GM12892 (cell line): ENCODE results near the gene ADNP.

Experiments used
- DNase-seq: peaks from one replicate; pipeline ENCODE4 v3.0.0; 2011; ENCODE audit not compliant: insufficient read length
- FAIRE-seq: peaks from 2 replicates; lab custom pipeline; 2011; peaks lifted over from hg19 to GRCh38; lab: Jason Lieb, UNC
- POLR2A ChIP-seq: IDR thresholded peaks from 2 replicates; pipeline ENCODE4 v1.6.1; 2011; ENCODE audit warnings: low read depth, low read length, control low read depth
- POLR2AphosphoS5 ChIP-seq: IDR thresholded peaks from 2 replicates; pipeline ENCODE4 v1.6.1; 2011; ENCODE audit warnings: low read depth, low read length, control low read depth
- TAF1 ChIP-seq: IDR thresholded peaks from 2 replicates; pipeline ENCODE4 v1.6.1; 2011; ENCODE audit warnings: low read depth, mild to moderate bottlenecking, control low read depth, low read length, borderline replicate concordance

The ADNP gene

GRCh38 chr20:50958615-50959542 lies 27.6 kb upstream of the ADNP start, which contains the start of gene MOCS3:
Gene MOCS3, plus strand, starts transcription at chr20:50958818. Its CDS starts 25 bp downstream, at chr20:50958843.
- DNase-seq = peak; percentile 57
- TF ChIP-seq POLR2AphosphoS5 (no peak; the same call in 1 of the 2 replicates), TAF1 (no peak; the same call in 1 of the 2 replicates), POLR2A (no peak; the same call in 1 of the 2 replicates)
- FAIRE-seq = peak; percentile 94

- FAIRE-seq = no peak
- peak; percentile 66 for DNase-seq
These were observed 26.8 kb upstream of the ADNP start, which contains the start of gene DPM1 for GRCh38 chr20:50957798-50958614. Gene DPM1, minus strand, starts transcription at chr20:50958532. Its CDS starts 9 bp downstream, at chr20:50958523.

GRCh38 chr20:50957276-50957675 lies 26.0 kb upstream of the ADNP start:
- TF ChIP-seq TAF1 = no peak
- TF ChIP-seq POLR2A = no peak
- TF ChIP-seq POLR2AphosphoS5 = no peak
- no peak for FAIRE-seq
- no peak for DNase-seq

More at GRCh38 chr20:50957798-50958614, 26.8 kb upstream of the ADNP start, which contains the start of gene DPM1:
- peak; percentile 98 for TF ChIP-seq POLR2AphosphoS5
- TF ChIP-seq TAF1 = peak; percentile 100
- peak; percentile 99 for TF ChIP-seq POLR2A

GRCh38 chr20:50953821-50954220 lies 22.6 kb upstream of the ADNP start:
- FAIRE-seq (no peak), DNase-seq (no peak)
- TF ChIP-seq TAF1 = no peak

GRCh38 chr20:50953196-50953595 lies 22.0 kb upstream of the ADNP start:
- no peak for DNase-seq
- no peak for TF ChIP-seq POLR2A
- TF ChIP-seq POLR2AphosphoS5 = no peak
- TF ChIP-seq TAF1 = no peak
- no peak for FAIRE-seq

- TF ChIP-seq POLR2A (no peak), TAF1 (no peak), POLR2AphosphoS5 (no peak)
- DNase-seq = no peak
- no peak for FAIRE-seq
These were observed 17.0 kb upstream of the ADNP start for GRCh38 chr20:50948132-50948785.

- DNase-seq (no peak), FAIRE-seq (no peak)
- TF ChIP-seq POLR2A = no peak
- TF ChIP-seq TAF1 = no peak
- no peak for TF ChIP-seq POLR2AphosphoS5
These were observed 11.8 kb upstream of the ADNP start for GRCh38 chr20:50943069-50943468.

GRCh38 chr20:50933589-50933988 lies 2.4 kb upstream of the ADNP start:
- TF ChIP-seq POLR2AphosphoS5 = no peak
- FAIRE-seq (no peak), DNase-seq (no peak)

- TF ChIP-seq POLR2A = no peak
- TF ChIP-seq TAF1 = no peak
- no peak for TF ChIP-seq POLR2AphosphoS5
- no peak for FAIRE-seq
- no peak for DNase-seq
These were observed 1.5 kb upstream of the ADNP start for GRCh38 chr20:50932691-50933280.

GRCh38 chr20:50932016-50932485 lies 814 bp upstream of the ADNP start:
- FAIRE-seq (no peak), DNase-seq (no peak)
- TF ChIP-seq POLR2A = no peak
- TF ChIP-seq TAF1 = no peak
- no peak for TF ChIP-seq POLR2AphosphoS5
